ENCODE measurements around the gene OR5K1. TPM values are rescaled to one million over a fixed set of nuclear protein-coding genes. Genes with fewer than 3 reads are reported as not detected.

OR5K1 gene
- total RNA-seq = not detected in 2 replicates

DNA sequence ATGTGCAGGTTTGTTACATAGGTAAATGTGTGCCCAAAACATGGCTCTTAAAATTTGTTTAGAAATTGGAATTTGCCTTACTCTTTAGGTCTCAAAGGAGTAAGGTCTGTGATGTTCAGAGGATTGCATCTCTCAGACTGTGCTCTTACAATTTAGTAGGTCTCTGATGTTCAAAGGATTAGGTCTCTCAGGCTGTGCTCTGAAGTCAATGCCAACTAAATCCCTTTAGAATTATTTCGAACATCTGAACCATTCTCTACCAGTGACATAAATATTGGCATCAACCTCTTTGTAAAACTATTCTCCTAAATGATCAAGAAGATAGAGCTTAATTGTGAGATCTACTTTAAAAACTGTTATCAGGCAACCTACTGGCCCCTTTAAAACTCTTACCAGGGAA is at the start of gene OR5K1:
Gene OR5K1, plus strand, starts transcription at position 301 of the 400 bp plus-strand sequence. CDS start 6,376 bp downstream, outside the sequence.

DNA sequence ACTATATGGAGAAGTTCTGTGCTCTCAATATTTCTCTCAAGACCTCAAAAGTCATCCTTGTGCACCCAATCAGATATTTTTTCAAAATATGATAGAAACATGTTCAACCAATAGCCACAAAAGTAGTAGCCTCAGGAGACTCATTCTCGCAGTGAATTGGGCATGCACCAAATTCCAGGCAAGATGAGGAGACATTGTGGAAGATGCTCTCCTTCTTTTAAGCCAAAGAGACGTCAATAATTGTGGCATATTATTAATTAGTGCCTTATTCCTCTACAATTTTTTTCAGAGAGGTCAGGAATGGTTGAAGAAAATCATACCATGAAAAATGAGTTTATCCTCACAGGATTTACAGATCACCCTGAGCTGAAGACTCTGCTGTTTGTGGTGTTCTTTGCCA is 34.4 kb downstream of the OR5K1 start, which contains the start of gene OR5K2:
Gene OR5K2, plus strand, starts transcription at position 301 of the 400 bp plus-strand sequence. Its CDS starts 0 bp downstream, at position 301.

Other genes with a start within 250 kb of the OR5K1 start
- gene OR5H6, start 199.0 kb upstream of the OR5K1 start, total RNA-seq = not detected in 2 replicates
- gene OR5H2, start 180.7 kb upstream of the OR5K1 start, total RNA-seq = not detected in 2 replicates
- not detected in 2 replicates for gene OR5K4, start 109.3 kb upstream of the OR5K1 start, total RNA-seq
- gene OR5K3, start 72.5 kb upstream of the OR5K1 start, total RNA-seq = not detected in 2 replicates
- not detected in 2 replicates for gene OR5K2, start 34.5 kb downstream of the OR5K1 start, total RNA-seq
- gene CLDND1, start 59.7 kb downstream of the OR5K1 start, total RNA-seq = 37.8 and 50.4 TPM in 2 replicates
- gene GPR15, start 68.8 kb downstream of the OR5K1 start, total RNA-seq = not detected in 2 replicates
- gene CPOX, start 130.4 kb downstream of the OR5K1 start, total RNA-seq = 15.2 and 20.5 TPM in 2 replicates

Measured in bronchial smooth muscle cell (primary cell).